GM19467 (cell line): ENCODE measurements around the gene ZNF423.

ENCODE experiments used
- ATAC-seq: cut with Tn5 transposase; IDR thresholded peaks from one replicate; pipeline ENCODE4 v1.9.1; 2021; ENCODE audit warnings: mild to moderate bottlenecking, moderate library complexity; ENCODE audit not compliant: unreplicated experiment

Gene ZNF423

GRCh38 chr16:49652456-49653172 is 203.3 kb downstream of the ZNF423 start:
- ATAC-seq = no peak

DNA sequence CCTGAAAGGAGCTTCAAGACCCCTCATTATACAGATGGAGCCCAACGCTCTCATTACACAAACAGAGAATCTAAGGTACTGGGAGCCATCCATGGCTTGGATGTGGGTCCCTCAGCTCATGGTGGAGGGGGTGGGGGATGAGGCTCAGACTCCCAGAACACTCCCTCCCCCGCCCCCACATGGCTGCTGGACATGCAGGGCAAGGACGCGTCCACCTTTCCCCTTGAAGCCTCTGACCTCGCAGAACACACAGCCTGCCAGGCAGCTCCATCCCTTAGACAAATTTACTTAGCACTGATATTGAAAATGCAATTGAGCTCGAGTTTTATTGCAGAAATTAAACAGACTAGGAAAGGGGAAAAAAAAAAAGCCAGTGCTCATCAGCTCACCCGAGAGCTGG is 203.9 kb downstream of the ZNF423 start:
- no peak for ATAC-seq

DNA sequence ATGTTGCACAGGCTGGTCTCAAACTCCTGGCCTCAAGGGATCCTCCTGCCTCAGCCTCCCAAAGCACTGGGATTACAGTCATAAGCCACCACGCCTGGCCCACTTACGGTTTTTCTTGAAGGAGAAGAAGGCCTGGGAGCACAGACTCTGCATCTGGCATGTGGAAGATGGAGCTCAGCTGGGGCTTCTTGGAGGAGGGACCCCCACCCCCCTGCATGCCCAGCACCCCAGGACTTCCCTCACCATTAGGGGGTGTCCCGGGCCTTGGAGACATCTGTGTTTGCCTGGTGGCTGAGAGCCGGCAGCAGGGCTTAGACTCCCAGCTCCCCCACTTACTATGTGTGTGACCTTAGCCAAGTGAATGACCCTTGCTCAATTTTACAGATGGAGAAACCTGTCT is 204.7 kb downstream of the ZNF423 start:
- no peak for ATAC-seq

GRCh38 chr16:49650603-49651002 is 205.3 kb downstream of the ZNF423 start:
- no peak for ATAC-seq

- no peak for ATAC-seq
Observed at GRCh38 chr16:49649013-49649765, 206.7 kb downstream of the ZNF423 start.

DNA sequence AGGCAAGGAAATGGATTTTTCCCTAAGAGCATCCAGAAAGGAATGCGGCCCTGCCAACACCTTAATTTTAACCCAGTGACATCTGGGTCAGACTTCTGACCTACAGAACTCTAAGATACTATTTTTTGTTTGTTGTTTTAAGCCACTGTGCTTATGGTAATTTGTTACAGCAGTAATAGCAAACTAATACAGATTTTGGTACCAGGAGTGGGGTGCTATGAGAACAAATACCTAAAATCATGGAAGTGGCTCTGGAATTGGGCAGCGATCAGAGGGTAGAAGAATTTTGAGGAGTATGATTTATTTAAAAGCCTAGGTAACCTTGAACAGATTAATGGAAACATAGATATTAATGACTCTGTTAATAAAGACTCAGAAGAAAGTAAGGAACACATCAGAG is 208.2 kb downstream of the ZNF423 start:
- ATAC-seq = no peak

GRCh38 chr16:49645263-49645662 is 210.6 kb downstream of the ZNF423 start:
- ATAC-seq = no peak

- ATAC-seq = no peak
Observed at GRCh38 chr16:49644145-49644463, 211.8 kb downstream of the ZNF423 start.

DNA sequence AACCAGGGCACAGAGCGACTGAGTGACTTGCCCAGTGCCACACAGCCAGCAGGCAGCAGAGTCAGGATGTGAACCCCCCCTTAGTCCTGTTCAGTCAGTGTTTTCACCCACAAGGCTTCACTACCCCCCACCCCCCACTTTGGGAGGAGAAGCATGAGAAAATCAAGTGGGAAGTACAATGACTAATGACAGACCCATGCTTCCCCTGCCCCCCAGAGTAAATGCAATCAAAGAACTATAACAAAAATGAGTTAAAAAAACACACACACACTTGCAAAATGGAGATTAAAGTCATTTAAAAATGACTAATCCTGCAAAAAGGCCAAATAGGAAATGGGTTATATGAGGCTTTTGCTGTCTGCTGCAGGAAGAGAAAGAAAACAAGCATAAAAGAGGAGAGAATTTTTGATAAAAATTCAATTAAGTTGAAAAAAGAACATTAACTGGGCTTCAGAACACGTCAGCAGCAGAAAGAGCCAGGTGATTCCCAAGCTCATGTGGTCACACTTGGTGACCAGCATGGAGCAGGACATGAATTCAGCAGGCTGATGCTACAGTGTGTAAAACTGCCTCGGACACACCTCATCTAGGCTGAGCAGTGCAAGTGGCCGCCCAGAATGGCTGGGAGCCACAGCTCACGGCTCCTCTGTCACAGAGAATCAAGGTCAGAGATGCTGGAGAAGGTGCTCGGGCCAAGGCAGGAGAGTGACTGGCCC is 212.3 kb downstream of the ZNF423 start:
- no peak for ATAC-seq

GRCh38 chr16:49641250-49641649 is 214.7 kb downstream of the ZNF423 start:
- ATAC-seq = no peak

DNA sequence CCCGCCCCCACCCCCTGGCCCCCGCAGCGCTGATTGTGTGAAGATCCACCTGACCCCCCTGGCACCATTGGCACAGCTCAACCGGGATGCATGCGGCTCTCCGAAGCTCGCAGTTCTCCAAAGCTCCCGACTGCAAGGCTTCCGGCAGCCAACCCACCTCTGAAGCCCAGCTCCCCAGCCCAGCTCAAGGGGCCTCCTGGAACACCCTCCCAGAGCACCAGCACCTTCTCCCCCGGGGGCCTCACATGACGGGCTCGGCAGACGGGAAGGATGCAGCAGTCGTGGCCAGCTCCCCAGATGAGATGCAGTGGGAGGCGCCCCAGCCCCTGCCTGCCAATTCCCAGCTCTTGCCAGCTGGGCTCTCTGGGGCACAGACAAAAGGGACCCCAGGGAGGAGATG is 215.3 kb downstream of the ZNF423 start:
- ATAC-seq = no peak

GRCh38 chr16:49639739-49640431 is 216.0 kb downstream of the ZNF423 start:
- ATAC-seq = no peak

DNA sequence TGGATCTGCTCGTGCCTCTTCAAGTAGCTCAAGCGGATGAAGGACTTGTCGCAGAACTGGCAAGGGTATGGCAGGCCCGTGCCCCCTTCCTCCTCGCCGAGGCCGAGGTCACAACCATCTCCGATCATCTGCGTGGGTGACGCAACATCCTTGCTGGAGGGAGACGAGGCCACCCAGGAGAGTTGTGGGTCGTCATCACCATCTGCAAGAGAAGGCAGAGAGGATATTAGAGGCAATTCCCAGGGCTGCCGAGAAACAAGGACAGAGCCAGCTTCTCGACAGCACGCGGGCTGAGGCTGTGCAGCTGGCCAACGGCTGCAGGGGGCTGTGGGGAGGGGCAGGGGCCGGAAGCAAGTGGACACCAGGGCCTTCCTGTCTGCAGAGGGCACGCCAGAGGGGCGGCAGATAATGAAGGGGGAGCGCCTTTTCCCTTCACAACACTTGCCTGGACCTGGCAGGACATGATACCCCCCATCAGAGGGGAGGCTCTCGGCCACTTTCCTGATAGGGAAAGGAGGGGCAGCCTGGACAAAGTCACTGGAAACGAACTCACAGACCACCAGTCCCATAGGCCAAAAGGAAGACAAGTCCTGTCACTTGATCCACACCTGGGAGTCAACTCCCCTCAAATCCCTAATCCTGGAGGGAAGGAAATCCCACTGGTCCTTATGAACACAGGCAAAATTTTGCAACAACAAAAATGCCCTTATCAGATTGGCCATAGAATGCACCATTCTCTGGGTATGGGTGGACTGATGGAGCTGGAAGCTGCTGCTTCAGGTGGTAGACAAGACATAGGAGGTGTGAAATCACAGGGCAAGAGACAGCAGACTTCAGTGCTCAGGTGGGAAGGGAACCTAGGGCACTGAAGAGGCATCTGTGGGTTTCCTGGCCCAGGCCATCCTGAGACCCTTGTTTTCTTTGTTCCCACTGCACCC is 217.0 kb downstream of the ZNF423 start:
- ATAC-seq = no peak

DNA sequence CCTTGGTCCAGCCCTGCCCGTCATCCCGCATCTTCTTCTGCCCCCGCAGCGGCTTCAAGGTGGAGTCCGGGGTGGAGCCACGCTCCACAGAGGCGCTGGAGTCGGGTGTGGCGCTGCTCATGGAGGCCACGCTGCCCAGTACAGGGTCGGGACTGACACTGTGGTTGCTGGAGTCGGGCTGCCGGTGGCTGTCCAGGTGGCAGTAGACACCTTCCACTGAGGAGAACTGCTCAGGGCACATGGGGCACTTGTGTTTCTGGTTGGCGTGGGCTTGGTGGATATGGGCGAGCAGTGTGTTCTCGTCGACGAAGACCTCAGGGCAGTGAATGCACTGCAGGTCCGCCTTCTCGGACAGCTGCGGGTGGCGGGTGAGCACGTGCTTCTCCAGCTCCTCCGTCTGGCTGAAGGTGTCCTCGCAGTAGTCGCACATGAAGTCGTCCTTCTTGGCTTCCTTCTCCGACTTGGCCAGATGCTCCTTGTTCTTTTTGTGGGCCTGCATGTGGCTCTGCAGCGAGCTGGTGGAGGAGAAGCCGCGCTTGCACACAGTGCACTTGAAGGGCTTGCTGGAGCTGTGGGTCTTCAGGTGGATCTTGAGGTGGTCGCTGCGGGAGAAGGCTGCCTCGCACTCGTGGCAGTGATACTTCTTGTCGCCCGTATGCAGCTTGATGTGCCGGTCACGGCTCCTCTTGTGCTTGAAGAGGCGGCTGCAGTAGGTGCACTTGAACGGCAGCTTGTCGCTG is 217.8 kb downstream of the ZNF423 start:
- no peak for ATAC-seq

DNA sequence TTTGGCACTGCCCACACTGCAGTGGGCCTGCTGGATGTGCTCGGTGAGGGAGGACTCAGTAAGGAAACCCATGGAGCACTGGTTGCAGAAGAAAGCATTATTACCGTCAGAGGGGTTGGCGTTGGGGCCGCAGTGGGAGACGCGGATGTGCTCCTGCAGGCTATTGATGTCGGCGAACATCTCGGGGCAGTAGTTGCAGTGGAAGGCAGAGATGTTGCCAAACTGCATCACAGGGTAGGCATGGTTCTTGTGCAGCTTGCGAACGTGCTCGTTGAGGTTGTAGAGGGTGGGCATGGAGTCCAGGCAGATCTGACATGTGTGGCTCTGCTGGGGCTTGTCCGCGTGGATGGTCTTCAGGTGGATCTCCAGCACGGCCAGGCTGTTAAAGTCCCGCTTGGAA is 218.4 kb downstream of the ZNF423 start:
- no peak for ATAC-seq

GRCh38 chr16:49636608-49637007 is 219.3 kb downstream of the ZNF423 start:
- no peak for ATAC-seq

DNA sequence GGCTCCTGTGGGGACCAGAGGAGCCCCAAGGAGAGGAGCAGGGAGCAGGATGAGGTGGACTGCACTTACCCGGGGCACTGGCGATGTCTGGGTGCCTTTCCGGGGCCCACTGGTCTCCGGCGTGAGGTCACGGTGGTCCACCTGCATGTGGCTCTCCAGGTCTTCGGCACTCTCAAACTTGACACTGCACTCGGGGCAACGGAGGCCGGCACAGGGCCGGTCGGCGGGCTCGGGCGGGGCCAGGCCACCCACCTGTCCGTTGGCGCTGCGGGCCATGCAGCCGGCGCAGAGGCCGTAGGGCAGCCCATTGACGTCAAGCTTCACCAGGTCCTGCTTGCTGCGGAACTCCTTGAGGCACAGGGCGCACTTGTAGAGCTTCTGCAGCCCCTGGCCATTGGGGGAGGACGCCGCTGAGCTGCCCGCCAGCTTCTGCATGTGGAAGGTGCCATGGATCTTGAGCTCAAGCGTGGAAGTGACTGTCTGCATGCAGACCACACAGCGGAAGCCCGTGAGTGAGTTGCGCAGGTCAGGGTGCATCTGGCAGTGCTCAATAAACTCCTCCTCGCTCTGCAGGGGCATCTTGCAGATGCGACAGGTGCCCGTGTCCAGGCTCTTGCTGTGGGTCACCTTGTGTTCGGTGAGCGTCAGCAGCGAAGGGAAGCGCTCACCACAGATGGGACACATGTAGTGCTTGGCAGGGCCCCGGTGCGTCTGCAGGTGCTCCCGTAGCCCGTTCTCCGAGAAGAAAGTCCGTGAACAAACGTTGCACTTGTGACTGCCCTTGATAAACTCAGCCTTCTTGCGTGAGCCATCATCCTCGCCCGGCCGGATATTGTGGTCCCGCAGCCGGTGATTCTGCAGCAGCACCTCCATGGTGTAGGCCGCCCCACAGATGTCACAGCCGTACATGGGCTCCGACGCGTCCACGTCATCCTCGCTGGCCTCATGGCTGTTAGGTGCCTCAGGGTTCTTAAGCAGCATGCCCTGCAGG is 220.0 kb downstream of the ZNF423 start:
- no peak for ATAC-seq

DNA sequence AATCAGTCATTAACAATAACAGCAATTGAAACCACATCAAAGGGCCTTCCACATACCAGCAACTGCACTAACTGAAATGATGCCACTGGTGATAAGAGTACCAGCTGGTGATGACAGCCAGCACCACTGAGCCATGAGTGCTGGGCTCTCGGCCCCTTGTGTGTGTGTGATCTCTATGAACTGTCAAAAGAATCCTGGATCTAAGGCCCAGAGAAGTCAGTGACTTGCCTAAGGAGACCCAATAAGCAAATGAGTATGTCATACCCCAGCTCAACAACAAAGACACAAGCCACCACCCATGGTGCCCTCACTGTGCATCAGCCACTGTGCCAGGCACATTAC is 220.9 kb downstream of the ZNF423 start:
- no peak for ATAC-seq
